ENCODE results near the gene APBA2. TPM values are rescaled to one million over a fixed set of nuclear protein-coding genes. Genes with fewer than 3 reads are reported as not detected.

The APBA2 gene
- total and polyA plus RNA-seq, 7 donors: 0.46 to 10.7 (median 1.5) TPM

DNA sequence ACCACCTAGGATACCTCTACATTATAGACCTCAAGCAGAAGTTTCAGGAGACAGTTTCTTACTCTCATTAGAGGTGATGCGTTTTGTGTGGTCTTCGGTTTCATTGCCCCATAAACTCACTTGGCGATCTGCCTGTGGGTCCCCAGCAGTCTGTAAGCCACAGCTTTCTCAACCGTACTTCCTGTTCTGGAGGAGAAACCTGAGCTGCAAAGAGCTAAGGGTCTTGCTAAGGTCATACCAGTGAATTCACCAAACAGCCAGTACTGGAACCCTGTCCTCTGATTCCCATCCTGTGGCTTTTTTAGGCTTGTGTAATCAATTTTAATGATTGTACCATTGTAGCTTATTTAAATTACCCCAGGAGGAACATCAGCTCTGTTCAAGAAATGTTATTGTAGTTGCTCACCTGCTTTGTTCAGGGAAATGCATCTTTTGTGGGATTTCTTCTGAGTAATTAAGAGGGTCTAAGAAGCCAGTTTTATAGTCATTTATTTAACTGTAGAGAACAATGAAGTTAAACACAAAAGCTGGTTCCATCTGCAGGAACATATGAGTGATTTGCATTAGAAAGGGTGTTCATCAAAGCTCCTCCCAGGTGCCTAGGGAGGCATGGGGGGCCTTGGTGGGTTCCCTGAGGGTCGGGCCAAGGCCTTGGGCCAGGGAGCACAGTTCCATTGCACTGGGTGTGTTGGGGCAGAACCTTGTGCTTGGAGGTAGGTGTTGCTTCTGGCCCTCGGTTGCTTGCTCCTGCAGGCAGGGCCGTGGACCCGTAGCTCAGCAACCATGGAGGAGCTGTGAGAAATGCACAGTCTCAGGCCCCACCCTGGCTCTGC is 69.6 kb downstream of the APBA2 start:
- TF ChIP-seq POLR2A (IDR thresholded peaks at IDR 0.05) (no peak), POLR2AphosphoS5 (IDR thresholded peaks at IDR 0.05) (no peak), EP300 (IDR thresholded peaks at IDR 0.05) (no peak), CTCF (IDR thresholded peaks at IDR 0.05) (no peak)

GRCh38 chr15:28955993-28956421 is 70.2 kb downstream of the APBA2 start:
- intact Hi-C loops (cut with DNase I): no loop called here
- H3K9me3 ChIP-seq: no peaks in the 10 kb centered on the region
- H3K4me1 ChIP-seq: no peaks in the 10 kb centered on the region
- WGBS, 2 donors: 60 to 61% methylated on average over 5 of the region's 5 CpGs
- no peaks in the 10 kb centered on the region for H3K36me3 ChIP-seq
- no peak for TF ChIP-seq CTCF (IDR thresholded peaks at IDR 0.05)
- no peak for TF ChIP-seq POLR2A (IDR thresholded peaks at IDR 0.05)
- no peak for TF ChIP-seq POLR2AphosphoS5 (IDR thresholded peaks at IDR 0.05)
- no peak for TF ChIP-seq EP300 (IDR thresholded peaks at IDR 0.05)
- peak; percentile 43 for DNase-seq
- H3K27me3 ChIP-seq: peaks cover 0 to 14% (median 0%) of the 10 kb centered on the region in 3 donors
- no peak overlapping the region for H3K27ac ChIP-seq
- H3K4me3 ChIP-seq: no peak overlapping the region

More for the DNA sequence above, 69.6 kb downstream of the APBA2 start:
- no peaks in the 10 kb centered on the region for H3K9me3 ChIP-seq
- WGBS, 2 donors: 48 to 50% methylated on average over 8 of the region's 8 CpGs
- no peaks in the 10 kb centered on the region for H3K36me3 ChIP-seq
- H3K4me3 ChIP-seq: no peak overlapping the region
- intact Hi-C loops (cut with DNase I): no loop called here
- peaks cover 0 to 14% (median 0%) of the 10 kb centered on the region in 3 donors for H3K27me3 ChIP-seq
- H3K27ac ChIP-seq: no peak overlapping the region
- no peaks in the 10 kb centered on the region for H3K4me1 ChIP-seq
- no peak for DNase-seq

- H3K9me3 ChIP-seq: no peaks in the 10 kb centered on the region
- 89 to 94% methylated on average over 8 of the region's 8 CpGs for WGBS, 2 donors
- DNase-seq: peak; percentile 40
- no peak overlapping the region for H3K27ac ChIP-seq
- H3K27me3 ChIP-seq: peaks cover 0 to 14% (median 0%) of the 10 kb centered on the region in 3 donors
- no peak overlapping the region for H3K4me3 ChIP-seq
- TF ChIP-seq POLR2AphosphoS5 (IDR thresholded peaks at IDR 0.05) (no peak), CTCF (IDR thresholded peaks at IDR 0.05) (no peak), POLR2A (IDR thresholded peaks at IDR 0.05) (no peak), EP300 (IDR thresholded peaks at IDR 0.05) (no peak)
- H3K36me3 ChIP-seq: no peaks in the 10 kb centered on the region
- intact Hi-C loops (cut with DNase I): no loop called here
- H3K4me1 ChIP-seq: no peaks in the 10 kb centered on the region
Measured at GRCh38 chr15:28956491-28956890, 70.7 kb downstream of the APBA2 start.

GRCh38 chr15:28957606-28958498 is 72.1 kb downstream of the APBA2 start:
- no peak for TF ChIP-seq POLR2AphosphoS5 (IDR thresholded peaks at IDR 0.05)
- no peak for TF ChIP-seq EP300 (IDR thresholded peaks at IDR 0.05)
- no peak for TF ChIP-seq POLR2A (IDR thresholded peaks at IDR 0.05)
- intact Hi-C loops (cut with DNase I): no loop called here
- H3K27ac ChIP-seq: no peak overlapping the region

DNA sequence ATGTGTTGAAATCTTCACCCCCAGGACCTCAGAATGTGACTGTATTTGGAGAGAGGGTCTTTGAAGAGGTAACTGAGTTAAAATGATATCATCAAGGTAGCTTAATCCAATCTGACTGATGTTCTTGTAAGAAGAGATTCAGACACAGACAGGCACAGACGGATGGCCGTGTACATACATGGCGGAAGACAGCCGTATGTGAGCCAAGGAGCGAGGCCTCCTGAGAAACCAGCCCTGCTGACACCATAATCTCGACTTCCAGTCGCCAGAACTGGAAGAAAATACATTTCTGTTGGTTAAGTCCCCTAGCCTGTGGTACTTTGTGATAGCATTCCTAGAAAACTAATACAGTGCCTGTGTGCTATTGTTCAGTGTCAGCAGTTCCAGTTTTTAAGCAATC is 73.6 kb downstream of the APBA2 start:
- DNase-seq: peak; percentile 2
- TF ChIP-seq CTCF (IDR thresholded peaks at IDR 0.05) (no peak), EP300 (IDR thresholded peaks at IDR 0.05) (no peak), POLR2AphosphoS5 (IDR thresholded peaks at IDR 0.05) (no peak), POLR2A (IDR thresholded peaks at IDR 0.05) (no peak)
- no peak overlapping the region for H3K4me3 ChIP-seq
- H3K27ac ChIP-seq: no peak overlapping the region
- peaks cover 0 to 13% (median 0%) of the 10 kb centered on the region in 3 donors for H3K27me3 ChIP-seq
- H3K9me3 ChIP-seq: no peaks in the 10 kb centered on the region
- no peaks in the 10 kb centered on the region for H3K36me3 ChIP-seq
- 90% methylated on average over 7 of the region's 7 CpGs for WGBS, 2 donors
- intact Hi-C loops (cut with DNase I): no loop called here
- H3K4me1 ChIP-seq: no peaks in the 10 kb centered on the region

More at GRCh38 chr15:28957606-28958498, 72.1 kb downstream of the APBA2 start:
- no peaks in the 10 kb centered on the region for H3K9me3 ChIP-seq
- DNase-seq: peak; percentile 47
- peaks cover 0 to 14% (median 0%) of the 10 kb centered on the region in 3 donors for H3K27me3 ChIP-seq
- 87 to 90% methylated on average over 18 of the region's 18 CpGs for WGBS, 2 donors
- no peak overlapping the region for H3K4me3 ChIP-seq
- H3K4me1 ChIP-seq: no peaks in the 10 kb centered on the region
- H3K36me3 ChIP-seq: no peaks in the 10 kb centered on the region

Data from sigmoid colon (tissue), 7 donors.